Uterus (tissue), 4 donors: ENCODE data around the gene COL27A1. TPM values are rescaled to one million over a fixed set of nuclear protein-coding genes. Genes with fewer than 3 reads are reported as not detected.
A peak's percentile ranks its signal among the peaks of the same experiment; 100 is the strongest.

Experiments
- DNase-seq, 2 donors: peaks; one replicate each; pipeline ENCODE4 v3.0.0-alpha.2; 2019 to 2020
- H3K27ac ChIP-seq, 2 donors: fragments of 200-600 bp; sonication (generic); 1 replicate in 1 of 2; 2 replicates in 1 of 2; pipeline ENCODE4 v1.5.1; 2016 to 2018
- H3K27me3 ChIP-seq, 2 donors: fragments of 200-600 bp; sonication (generic); one replicate each; pipeline ENCODE4 v1.5.1; 2018 to 2019; ENCODE audit warnings: control low read depth in 1 of 2
- H3K36me3 ChIP-seq, 2 donors: fragments of 200-600 bp; sonication (generic); one replicate each; pipeline ENCODE4 v1.5.1; 2019; ENCODE audit warnings: control low read depth in 1 of 2
- H3K4me1 ChIP-seq, 2 donors: fragments of 200-600 bp; sonication (generic); one replicate each; pipeline ENCODE4 v1.5.1; 2018 to 2019; ENCODE audit warnings: control low read depth in 1 of 2
- H3K4me3 ChIP-seq, 2 donors: fragments of 200-600 bp; sonication (generic); 1 replicate in 1 of 2; 2 replicates in 1 of 2; pipeline ENCODE4 v1.5.1; 2018 to 2019; ENCODE audit warnings: mild to moderate bottlenecking in 1 of 2
- H3K9me3 ChIP-seq, 2 donors: fragments of 200-600 bp; sonication (generic); one replicate each; pipeline ENCODE4 v1.5.1; 2019; ENCODE audit warnings: control low read depth in 1 of 2
- CTCF ChIP-seq, 4 experiments: fragments of 200-600 bp in 2 of 4; fragments of 450-650 bp in 2 of 4; sonication (generic) in 2 of 4; IDR thresholded peaks; one replicate each; pipeline ENCODE4 v1.5.1; 2016 to 2019; ENCODE audit warnings: antibody characterized with exemption in 4 of 4, mild to moderate bottlenecking in 2 of 4, moderate library complexity in 1 of 4
- POLR2A ChIP-seq, 2 donors: fragments of 450-650 bp; IDR thresholded peaks; one replicate each; pipeline ENCODE4 v1.6.1; 2016; ENCODE audit warnings: antibody characterized with exemption in 2 of 2, mild to moderate bottlenecking in 1 of 2, moderate library complexity in 1 of 2
- intact Hi-C: fragments of 100-400 bp; cut with DNase I; formaldehyde crosslinking; loops from one replicate; pipeline ENCODE4 v1.15.1; 2023; ENCODE audit warnings: low total_unique reads
- total RNA-seq, 4 donors: library from RNA; depleted of rRNA in 3 of 4; stranded (reverse); fragments of >200 nt in 3 of 4; gene quantifications; one replicate each; pipeline versions ENCODE4 v1.1.0 to v1.2.4, GENCODE V29; 2014 to 2023
- donor health status: DM: yes; HTN: yes; CAD: no.

COL27A1 gene
- total RNA-seq, 4 donors from 2014 or later: 7.9 to 52.9 (median 43.3) TPM

- H3K27me3 ChIP-seq: no peaks in the 10 kb centered on the region
- intact Hi-C loops: no loop called here
- no peaks in the 10 kb centered on the region for H3K9me3 ChIP-seq
- no peaks in the 10 kb centered on the region for H3K4me1 ChIP-seq
- TF ChIP-seq CTCF (IDR thresholded peaks at IDR 0.05) (no peak), POLR2A (IDR thresholded peaks at IDR 0.05) (no peak)
- no peak overlapping the region for H3K27ac ChIP-seq
- H3K4me3 ChIP-seq: no peak overlapping the region
- peak in 1 of 2 donors; percentile 10 for DNase-seq
- H3K36me3 ChIP-seq: no peaks in the 10 kb centered on the region
Observed at GRCh38 chr9:114303977-114304376, 148.6 kb downstream of the COL27A1 start.

GRCh38 chr9:114304416-114305188 lies 149.3 kb downstream of the COL27A1 start:
- Histone ChIP-seq H3K4me3 (no peak overlapping the region), H3K36me3 (no peaks in the 10 kb centered on the region), H3K9me3 (no peaks in the 10 kb centered on the region), H3K27me3 (no peaks in the 10 kb centered on the region), H3K27ac (peak overlapping the region; percentile 39 to 71), H3K4me1 (no peaks in the 10 kb centered on the region)
- intact Hi-C loops: no loop called here
- DNase-seq: peak in 1 of 2 donors; percentile 12
- TF ChIP-seq POLR2A (IDR thresholded peaks at IDR 0.05) (no peak), CTCF (IDR thresholded peaks at IDR 0.05) (no peak)

GRCh38 chr9:114307899-114308267 lies 152.5 kb downstream of the COL27A1 start:
- no peak for TF ChIP-seq POLR2A (IDR thresholded peaks at IDR 0.05)
- TF ChIP-seq CTCF (IDR thresholded peaks at IDR 0.05): no peak
- Histone ChIP-seq H3K9me3 (no peaks in the 10 kb centered on the region), H3K36me3 (no peaks in the 10 kb centered on the region), H3K27me3 (no peaks in the 10 kb centered on the region), H3K27ac (no peak overlapping the region), H3K4me1 (no peaks in the 10 kb centered on the region), H3K4me3 (no peak overlapping the region)
- intact Hi-C loops: no loop called here
- peak in 1 of 2 donors; percentile 12 for DNase-seq

- peak; percentile 8 to 11 for DNase-seq
- intact Hi-C loops: no loop called here
- TF ChIP-seq CTCF (IDR thresholded peaks at IDR 0.05): no peak
- no peak for TF ChIP-seq POLR2A (IDR thresholded peaks at IDR 0.05)
- no peaks in the 10 kb centered on the region for H3K27me3 ChIP-seq
- no peak overlapping the region for H3K27ac ChIP-seq
- no peak overlapping the region for H3K4me3 ChIP-seq
- no peaks in the 10 kb centered on the region for H3K9me3 ChIP-seq
- no peaks in the 10 kb centered on the region for H3K4me1 ChIP-seq
- H3K36me3 ChIP-seq: no peaks in the 10 kb centered on the region
Observed at GRCh38 chr9:114308361-114308950, 153.1 kb downstream of the COL27A1 start.

GRCh38 chr9:114309096-114309495 lies 153.8 kb downstream of the COL27A1 start:
- H3K36me3 ChIP-seq: no peaks in the 10 kb centered on the region
- H3K27ac ChIP-seq: no peak overlapping the region
- H3K4me1 ChIP-seq: no peaks in the 10 kb centered on the region
- H3K9me3 ChIP-seq: no peaks in the 10 kb centered on the region
- TF ChIP-seq CTCF (IDR thresholded peaks at IDR 0.05): no peak
- no peak for TF ChIP-seq POLR2A (IDR thresholded peaks at IDR 0.05)
- no peaks in the 10 kb centered on the region for H3K27me3 ChIP-seq
- no peak overlapping the region for H3K4me3 ChIP-seq
- intact Hi-C loops: no loop called here
- DNase-seq: peak; percentile 8 to 10
